ENCODE data around the gene DNAI1. TPM values are rescaled to one million over a fixed set of nuclear protein-coding genes. Genes with fewer than 3 reads are reported as not detected.
"Not testable (repeated sequence)": the region's sequence is repeated elsewhere in the genome, so short reads cannot be mapped to it uniquely, and the experiment has no call there.

DNAI1 gene
- total and polyA plus RNA-seq, 8 donors = 0.29 to 11.6 (median 4.8) TPM

DNA sequence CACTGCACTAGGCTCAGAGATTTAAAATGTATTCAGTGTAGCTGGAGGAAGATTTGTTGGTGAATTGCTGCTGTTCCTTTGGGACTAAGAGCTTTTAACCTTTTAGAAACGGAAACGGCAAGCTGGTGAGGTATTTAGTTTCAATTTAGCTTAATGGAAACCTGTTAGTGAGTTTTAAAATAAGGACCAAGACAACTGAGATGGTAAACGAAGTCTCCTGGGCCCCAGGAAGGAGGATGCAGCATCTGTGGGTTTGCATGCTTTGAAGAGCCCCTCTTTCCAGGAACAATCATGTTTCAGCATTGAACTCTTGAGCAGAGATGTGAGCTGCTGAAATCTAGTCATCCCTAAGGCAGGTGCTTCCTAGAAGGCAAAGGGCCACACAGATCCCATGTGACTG is 16.5 kb downstream of the DNAI1 start:
- H3K4me1 ChIP-seq = no peaks in the 10 kb centered on the region
- H3K27ac ChIP-seq = no peak overlapping the region
- H3K9me3 ChIP-seq = no peaks in the 10 kb centered on the region
- H3K36me3 ChIP-seq = no peaks in the 10 kb centered on the region
- no peak overlapping the region for H3K4me3 ChIP-seq
- intact Hi-C loops (cut with DNase I) = no loop called here
- TF ChIP-seq, protein P1, sequence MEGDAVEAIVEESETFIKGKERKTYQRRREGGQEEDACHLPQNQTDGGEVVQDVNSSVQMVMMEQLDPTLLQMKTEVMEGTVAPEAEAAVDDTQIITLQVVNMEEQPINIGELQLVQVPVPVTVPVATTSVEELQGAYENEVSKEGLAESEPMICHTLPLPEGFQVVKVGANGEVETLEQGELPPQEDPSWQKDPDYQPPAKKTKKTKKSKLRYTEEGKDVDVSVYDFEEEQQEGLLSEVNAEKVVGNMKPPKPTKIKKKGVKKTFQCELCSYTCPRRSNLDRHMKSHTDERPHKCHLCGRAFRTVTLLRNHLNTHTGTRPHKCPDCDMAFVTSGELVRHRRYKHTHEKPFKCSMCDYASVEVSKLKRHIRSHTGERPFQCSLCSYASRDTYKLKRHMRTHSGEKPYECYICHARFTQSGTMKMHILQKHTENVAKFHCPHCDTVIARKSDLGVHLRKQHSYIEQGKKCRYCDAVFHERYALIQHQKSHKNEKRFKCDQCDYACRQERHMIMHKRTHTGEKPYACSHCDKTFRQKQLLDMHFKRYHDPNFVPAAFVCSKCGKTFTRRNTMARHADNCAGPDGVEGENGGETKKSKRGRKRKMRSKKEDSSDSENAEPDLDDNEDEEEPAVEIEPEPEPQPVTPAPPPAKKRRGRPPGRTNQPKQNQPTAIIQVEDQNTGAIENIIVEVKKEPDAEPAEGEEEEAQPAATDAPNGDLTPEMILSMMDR (IDR thresholded peaks at IDR 0.05) = no peak
- no peak for ATAC-seq
- no peak for DNase-seq
- H3K27me3 ChIP-seq = peaks cover 0 to 10% of the 10 kb centered on the region in 2 donors

DNA sequence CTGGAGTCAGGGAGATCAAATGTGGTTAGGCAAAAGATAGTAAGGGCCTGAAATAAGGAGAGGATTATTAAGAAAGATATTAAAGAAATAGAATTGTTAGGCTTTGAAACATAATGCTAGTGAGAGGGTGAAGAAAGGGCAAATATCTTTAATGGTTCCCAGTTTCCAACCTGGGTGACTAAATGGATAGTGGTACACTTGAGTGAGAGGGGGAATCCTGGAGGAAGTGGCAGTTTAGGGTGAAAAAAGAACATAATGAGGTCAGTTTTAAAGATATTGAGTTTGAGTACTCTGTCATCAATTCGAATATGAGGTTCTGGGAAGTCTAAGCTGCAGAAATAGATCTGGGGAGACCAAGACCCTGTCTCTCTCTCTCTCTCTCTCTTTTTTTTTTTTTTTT is 18.9 kb downstream of the DNAI1 start:
- TF ChIP-seq, protein P1 (IDR thresholded peaks at IDR 0.05) = no peak
- no peaks in the 10 kb centered on the region for H3K9me3 ChIP-seq
- H3K4me1 ChIP-seq = no peaks in the 10 kb centered on the region
- H3K36me3 ChIP-seq = no peaks in the 10 kb centered on the region
- H3K27me3 ChIP-seq = peaks cover 0 to 10% of the 10 kb centered on the region in 2 donors
- ATAC-seq (no peak), DNase-seq (no peak)
- no peak overlapping the region for H3K4me3 ChIP-seq
- intact Hi-C loops (cut with DNase I) = no loop called here
- no peak overlapping the region for H3K27ac ChIP-seq

DNA sequence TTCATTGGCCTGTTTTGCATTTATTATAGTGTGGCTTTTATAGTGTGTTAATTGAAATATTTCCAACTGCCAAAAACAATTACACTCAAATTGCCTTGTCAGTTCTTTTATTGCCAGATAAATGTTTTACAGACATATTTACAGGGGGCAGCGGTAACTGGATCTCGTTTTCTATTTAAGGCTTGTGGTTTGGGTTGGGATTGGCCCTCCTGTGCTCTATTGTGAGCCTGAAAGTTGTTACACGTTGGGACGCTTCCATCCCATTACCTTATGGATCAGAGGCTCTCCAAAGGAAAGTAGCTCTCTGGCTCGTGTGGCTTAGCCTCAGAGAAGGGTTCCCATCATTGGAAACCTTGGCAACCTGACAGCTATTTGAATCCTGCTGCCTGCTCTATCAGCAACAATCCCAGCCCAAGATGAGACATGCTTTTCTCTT is 20.8 kb downstream of the DNAI1 start:
- DNase-seq = no peak
- TF ChIP-seq, protein P1 (IDR thresholded peaks at IDR 0.05) = no peak
- Histone ChIP-seq H3K4me3 (no peak overlapping the region), H3K27me3 (peaks cover 0 to 2% of the 10 kb centered on the region in 2 donors), H3K27ac (no peak overlapping the region), H3K36me3 (no peaks in the 10 kb centered on the region), H3K9me3 (no peaks in the 10 kb centered on the region), H3K4me1 (no peaks in the 10 kb centered on the region)
- intact Hi-C loops (cut with DNase I) = no loop called here
- no peak for ATAC-seq

DNA sequence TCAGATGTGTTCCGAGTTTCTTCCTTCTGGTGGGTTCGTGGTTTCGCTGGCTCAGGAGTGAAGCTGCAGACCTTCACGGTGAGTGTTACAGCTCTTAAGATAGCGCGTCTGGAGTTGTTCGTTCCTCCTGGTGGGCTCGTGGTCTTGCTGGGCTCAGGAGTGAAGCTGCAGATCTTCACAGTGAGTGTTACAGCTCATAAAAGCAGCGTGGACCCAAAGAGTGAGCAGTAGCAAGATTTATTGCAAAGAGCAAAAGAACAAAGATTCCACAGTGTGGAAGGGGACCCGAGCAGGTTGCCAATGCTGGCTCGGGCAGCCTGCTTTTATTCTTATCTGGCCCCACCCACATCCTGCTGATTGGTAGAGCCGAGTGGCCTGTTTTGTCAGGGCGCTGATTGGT is 23.0 kb downstream of the DNAI1 start:
- H3K4me3 ChIP-seq; H3K27me3 ChIP-seq; intact Hi-C loops (cut with DNase I); DNase-seq; H3K36me3 ChIP-seq; ATAC-seq; H3K27ac ChIP-seq; H3K9me3 ChIP-seq; H3K4me1 ChIP-seq: not testable (repeated sequence)

DNA sequence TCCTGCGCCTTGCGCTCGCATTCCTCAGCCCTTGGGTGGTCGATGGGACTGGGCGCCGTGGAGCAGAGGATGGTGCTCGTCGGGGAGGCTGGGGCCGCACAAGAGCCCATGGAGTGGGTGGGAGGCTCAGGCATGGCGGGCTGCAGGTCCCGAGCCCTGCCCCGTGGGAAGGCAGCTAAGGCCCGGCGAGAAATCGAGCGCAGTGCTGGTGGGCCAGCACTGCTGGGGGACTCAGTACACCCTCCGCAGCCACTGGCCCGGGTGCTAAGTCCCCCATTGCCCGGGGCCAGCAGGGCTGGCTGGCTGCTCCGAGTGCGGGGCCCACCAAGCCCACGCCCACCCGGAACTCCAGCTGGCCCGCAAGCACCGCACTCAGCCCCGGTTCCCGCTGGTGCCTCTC is 24.1 kb downstream of the DNAI1 start:
- H3K27me3 ChIP-seq; H3K4me3 ChIP-seq; H3K9me3 ChIP-seq; H3K36me3 ChIP-seq; H3K27ac ChIP-seq; intact Hi-C loops (cut with DNase I); ATAC-seq; DNase-seq; H3K4me1 ChIP-seq: not testable (repeated sequence)

DNA sequence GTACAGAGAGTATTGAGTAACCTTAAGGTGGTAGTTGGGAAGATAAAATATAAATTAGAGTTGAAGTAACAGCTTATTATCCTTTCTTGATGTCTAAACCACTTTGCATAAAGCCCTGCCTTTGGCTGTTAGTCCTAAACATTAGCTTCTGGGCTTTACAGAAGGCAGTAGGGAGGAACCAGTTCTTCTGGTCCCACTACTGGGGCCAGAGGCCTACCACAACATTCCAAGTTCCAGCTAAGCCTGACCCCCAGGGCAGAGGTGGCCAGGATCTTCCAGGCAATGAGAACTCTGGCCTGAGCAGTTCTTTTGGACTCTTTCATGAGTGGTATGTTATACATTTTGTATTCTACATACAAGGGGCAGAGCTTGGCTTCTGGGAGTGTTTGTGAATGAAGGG is 26.1 kb downstream of the DNAI1 start:
- Histone ChIP-seq H3K27me3 (peaks cover 0 to 10% of the 10 kb centered on the region in 2 donors), H3K4me3 (no peak overlapping the region), H3K36me3 (no peaks in the 10 kb centered on the region), H3K4me1 (no peaks in the 10 kb centered on the region), H3K9me3 (no peaks in the 10 kb centered on the region), H3K27ac (no peak overlapping the region)
- DNase-seq (peak in 1 of 4 donors; percentile 13), ATAC-seq (no peak)
- TF ChIP-seq, protein P1 (IDR thresholded peaks at IDR 0.05) = no peak
- intact Hi-C loops (cut with DNase I) = no loop called here
